ENCODE measurements around the gene CEND1. TPM values are rescaled to one million over a fixed set of nuclear protein-coding genes. Genes with fewer than 3 reads are reported as not detected.
A peak's percentile ranks its signal among the peaks of the same experiment; 100 is the strongest.

The CEND1 gene
- total RNA-seq, 2 experiments from 2014 or later, result 0.61 to 1.9 TPM

- ATAC-seq (peak; percentile 55), DNase-seq (peak; percentile 58)
- POLR2A ChIA-PET, result interaction anchor here (0.8 to 6.0 kb wide), 3 partner anchors 10 to 13 kb away, joined by 3 to 31 read pairs (median 11); partner anchors contain the start of genes PNPLA2 and TSPAN4
- Mint-ChIP-seq H3K27ac (no peak within 1 kb of the TSS), H3K36me3 (ENCODE audit: low read depth) (peaks cover under 1% of the 10 kb centered on the region), H3K4me1 (ENCODE audit: low read depth) (peaks cover 54% of the 10 kb centered on the region), H3K4me3 (peak within 1 kb of the TSS; percentile 42), H3K9me3 (ENCODE audit: insufficient read depth) (no peaks in the 10 kb centered on the region), H3K27me3 (ENCODE audit: low read depth) (peaks cover 34% of the 10 kb centered on the region)
- CTCF ChIA-PET, result interaction anchor here (0.8 to 2.3 kb wide), 6 partner anchors 8 to 23 kb away, joined by 3 to 9 read pairs (median 4); partner anchors contain the start of genes RPLP2 and TSPAN4
Measured at GRCh38 chr11:832529-833113, 42.7 kb upstream of the CEND1 start, which contains the start of gene CD151. TSS of gene CD151 (plus strand) at chr11:832952. CDS start at chr11:836070, 3,118 bp downstream.

GRCh38 chr11:831961-832528 is 42.2 kb upstream of the CEND1 start:
- H3K27ac Mint-ChIP-seq, result no peak overlapping the region

GRCh38 chr11:831118-831864 is 41.4 kb upstream of the CEND1 start:
- CTCF ChIA-PET, result interaction anchor here (1.9 to 2.3 kb wide), 2 partner anchors 10 to 12 kb away, joined by 8 to 9 read pairs; no protein-coding TSS in a partner anchor
- POLR2A ChIA-PET, result interaction anchor here (0.5 to 6.0 kb wide), 5 partner anchors 9 to 136 kb away, joined by 3 to 31 read pairs (median 5); partner anchors contain the start of genes DEAF1, PNPLA2, TMEM80 and TSPAN4
- no peak overlapping the region for H3K27ac Mint-ChIP-seq

More at GRCh38 chr11:831961-832528, 42.2 kb upstream of the CEND1 start:
- POLR2A ChIA-PET, result interaction anchor here (0.8 to 6.0 kb wide), 3 partner anchors 8 to 13 kb away, joined by 3 to 31 read pairs (median 11); partner anchors contain the start of genes PNPLA2 and TSPAN4
- ATAC-seq, result no peak
- Mint-ChIP-seq H3K4me1 (ENCODE audit: low read depth) (peaks cover 57% of the 10 kb centered on the region), H3K9me3 (ENCODE audit: insufficient read depth) (no peaks in the 10 kb centered on the region), H3K27me3 (ENCODE audit: low read depth) (peaks cover 36% of the 10 kb centered on the region), H3K4me3 (peak overlapping the region; percentile 15), H3K36me3 (ENCODE audit: low read depth) (peaks cover 2% of the 10 kb centered on the region)
- CTCF ChIA-PET, result interaction anchor here (0.8 to 2.3 kb wide), 6 partner anchors 9 to 23 kb away, joined by 3 to 9 read pairs (median 4); partner anchors contain the start of genes RPLP2 and TSPAN4
- DNase-seq, result no peak

GRCh38 chr11:830295-831117 is 40.6 kb upstream of the CEND1 start:
- Mint-ChIP-seq H3K27ac (no peak overlapping the region), H3K36me3 (ENCODE audit: low read depth) (peaks cover 3% of the 10 kb centered on the region), H3K4me3 (peak overlapping the region; percentile 56), H3K4me1 (ENCODE audit: low read depth) (peaks cover 62% of the 10 kb centered on the region), H3K27me3 (ENCODE audit: low read depth) (peaks cover 36% of the 10 kb centered on the region), H3K9me3 (ENCODE audit: insufficient read depth) (no peaks in the 10 kb centered on the region)
- DNase-seq (peak; percentile 82), ATAC-seq (peak; percentile 59)
- ChIA-PET POLR2A (interaction anchor here (0.6 to 6.0 kb wide), 6 partner anchors 11 to 109 kb away, joined by 3 to 31 read pairs (median 4); partner anchors contain the start of genes PNPLA2, POLR2L, RPLP2 and TSPAN4), CTCF (interaction anchor here (2.3 kb wide), 1 partner anchor 10 kb away, joined by 8 read pairs; no protein-coding TSS in a partner anchor)

More at GRCh38 chr11:831118-831864, 41.4 kb upstream of the CEND1 start:
- no peak for DNase-seq
- Mint-ChIP-seq H3K27me3 (ENCODE audit: low read depth) (peaks cover 36% of the 10 kb centered on the region), H3K4me1 (ENCODE audit: low read depth) (peaks cover 61% of the 10 kb centered on the region), H3K9me3 (ENCODE audit: insufficient read depth) (no peaks in the 10 kb centered on the region), H3K4me3 (no peak overlapping the region), H3K36me3 (ENCODE audit: low read depth) (peaks cover 2% of the 10 kb centered on the region)
- ATAC-seq, result no peak

GRCh38 chr11:829847-830294 is 40.0 kb upstream of the CEND1 start:
- DNase-seq (no peak), ATAC-seq (peak; percentile 4)
- ChIA-PET CTCF (no interaction called here), POLR2A (interaction anchor here (0.7 to 6.0 kb wide), 6 partner anchors 11 to 34 kb away, joined by 3 to 31 read pairs (median 4); partner anchors contain the start of genes PNPLA2, POLR2L, RPLP2 and TSPAN4)
- Mint-ChIP-seq H3K4me3 (peak overlapping the region; percentile 56), H3K4me1 (ENCODE audit: low read depth) (peaks cover 58% of the 10 kb centered on the region), H3K27me3 (ENCODE audit: low read depth) (peaks cover 36% of the 10 kb centered on the region), H3K9me3 (ENCODE audit: insufficient read depth) (no peaks in the 10 kb centered on the region), H3K27ac (no peak overlapping the region), H3K36me3 (ENCODE audit: low read depth) (peaks cover 10% of the 10 kb centered on the region)

GRCh38 chr11:829176-829846 is 39.4 kb upstream of the CEND1 start:
- ChIA-PET CTCF (interaction anchor here (1.8 kb wide), 1 partner anchor 14 kb away, joined by 5 read pairs; the partner anchor contains the start of gene TSPAN4), POLR2A (interaction anchor here (0.7 to 6.0 kb wide), 6 partner anchors 10 to 33 kb away, joined by 3 to 31 read pairs (median 4); partner anchors contain the start of genes PNPLA2, POLR2L, RPLP2 and TSPAN4)
- H3K4me1 Mint-ChIP-seq (ENCODE audit: low read depth), result peaks cover 55% of the 10 kb centered on the region
- peak overlapping the region; percentile 56 for H3K4me3 Mint-ChIP-seq
- H3K36me3 Mint-ChIP-seq (ENCODE audit: low read depth), result peaks cover 12% of the 10 kb centered on the region
- ATAC-seq, result no peak
- H3K9me3 Mint-ChIP-seq (ENCODE audit: insufficient read depth), result no peaks in the 10 kb centered on the region
- peaks cover 36% of the 10 kb centered on the region for H3K27me3 Mint-ChIP-seq (ENCODE audit: low read depth)
- H3K27ac Mint-ChIP-seq, result no peak overlapping the region
- no peak for DNase-seq

- no peaks in the 10 kb centered on the region for H3K9me3 Mint-ChIP-seq (ENCODE audit: insufficient read depth)
- peaks cover 14% of the 10 kb centered on the region for H3K36me3 Mint-ChIP-seq (ENCODE audit: low read depth)
- CTCF ChIA-PET, result interaction anchor here (1.8 kb wide), 1 partner anchor 15 kb away, joined by 5 read pairs; the partner anchor contains the start of gene TSPAN4
- H3K27me3 Mint-ChIP-seq (ENCODE audit: low read depth), result peaks cover 36% of the 10 kb centered on the region
- H3K4me3 Mint-ChIP-seq, result peak overlapping the region; percentile 78
- ATAC-seq (no peak), DNase-seq (no peak)
- no peak overlapping the region for H3K27ac Mint-ChIP-seq
- H3K4me1 Mint-ChIP-seq (ENCODE audit: low read depth), result peaks cover 49% of the 10 kb centered on the region
- POLR2A ChIA-PET, result interaction anchor here (0.6 to 6.0 kb wide), 5 partner anchors 9 to 51 kb away, joined by 3 to 31 read pairs (median 4); partner anchors contain the start of genes GATD1, PNPLA2, POLR2L and TSPAN4
Measured at GRCh38 chr11:828506-829175, 38.8 kb upstream of the CEND1 start.

GRCh38 chr11:827897-828192 is 38.0 kb upstream of the CEND1 start, which contains the start of gene CRACR2B:
TSS of gene CRACR2B (plus strand) at chr11:827919. CDS start at chr11:828608, 689 bp downstream.
- ChIA-PET CTCF (interaction anchor here (1.6 to 1.8 kb wide), 2 partner anchors 16 to 21 kb away, joined by 3 to 5 read pairs; partner anchors contain the start of gene TSPAN4), POLR2A (interaction anchor here (0.6 to 6.0 kb wide), 3 partner anchors 9 to 51 kb away, joined by 3 to 31 read pairs (median 4); partner anchors contain the start of genes GATD1, PNPLA2 and TSPAN4)
- Mint-ChIP-seq H3K36me3 (ENCODE audit: low read depth) (peaks cover 17% of the 10 kb centered on the region), H3K4me1 (ENCODE audit: low read depth) (peaks cover 47% of the 10 kb centered on the region), H3K4me3 (peak within 1 kb of the TSS; percentile 81), H3K27ac (peak within 1 kb of the TSS; percentile 84), H3K27me3 (ENCODE audit: low read depth) (peaks cover 36% of the 10 kb centered on the region), H3K9me3 (ENCODE audit: insufficient read depth) (no peaks in the 10 kb centered on the region)
- ATAC-seq (no peak), DNase-seq (no peak)

- CTCF ChIA-PET, result interaction anchor here (1.6 to 1.8 kb wide), 2 partner anchors 16 to 21 kb away, joined by 3 to 5 read pairs; partner anchors contain the start of gene TSPAN4
- ATAC-seq (peak; percentile 37), DNase-seq (peak; percentile 60)
- Mint-ChIP-seq H3K4me1 (ENCODE audit: low read depth) (peaks cover 47% of the 10 kb centered on the region), H3K27ac (peak overlapping the region; percentile 84), H3K4me3 (peak overlapping the region; percentile 81), H3K9me3 (ENCODE audit: insufficient read depth) (no peaks in the 10 kb centered on the region), H3K27me3 (ENCODE audit: low read depth) (peaks cover 34% of the 10 kb centered on the region), H3K36me3 (ENCODE audit: low read depth) (peaks cover 17% of the 10 kb centered on the region)
- POLR2A ChIA-PET, result interaction anchor here (0.7 to 6.0 kb wide), 3 partner anchors 8 to 16 kb away, joined by 3 to 31 read pairs (median 4); partner anchors contain the start of genes PNPLA2 and TSPAN4
Measured at GRCh38 chr11:827146-827896, 37.4 kb upstream of the CEND1 start.
